HG03432 (cell line): ENCODE measurements around the gene XRN2.
A peak's percentile ranks its signal among the peaks of the same experiment; 100 is the strongest.

Source experiments
- ATAC-seq: cut with Tn5 transposase; IDR thresholded peaks from one replicate; pipeline ENCODE4 v1.9.1; 2021; ENCODE audit warnings: mild to moderate bottlenecking, moderate library complexity; ENCODE audit not compliant: unreplicated experiment

Gene XRN2

GRCh38 chr20:21301940-21302663 lies 1.0 kb upstream of the XRN2 start:
- ATAC-seq, result no peak

GRCh38 chr20:21302664-21303060 lies 469 bp upstream of the XRN2 start:
- ATAC-seq, result peak; percentile 36

- ATAC-seq, result peak; percentile 2
Observed at GRCh38 chr20:21303872-21304586, 898 bp downstream of the XRN2 start.

GRCh38 chr20:21308340-21308739 lies 5.2 kb downstream of the XRN2 start:
- ATAC-seq, result no peak

GRCh38 chr20:21309678-21310467 lies 6.7 kb downstream of the XRN2 start:
- no peak for ATAC-seq

GRCh38 chr20:21312813-21313474 lies 9.8 kb downstream of the XRN2 start:
- no peak for ATAC-seq

- peak; percentile 55 for ATAC-seq
Observed at GRCh38 chr20:21315138-21315537, 12.0 kb downstream of the XRN2 start.

GRCh38 chr20:21322083-21322710 lies 19.1 kb downstream of the XRN2 start:
- no peak for ATAC-seq

- ATAC-seq, result no peak
Observed at GRCh38 chr20:21322921-21323331, 19.8 kb downstream of the XRN2 start.

GRCh38 chr20:21323640-21324039 lies 20.5 kb downstream of the XRN2 start:
- no peak for ATAC-seq

GRCh38 chr20:21324126-21324525 lies 21.0 kb downstream of the XRN2 start:
- no peak for ATAC-seq

- ATAC-seq, result no peak
Observed at GRCh38 chr20:21325296-21325695, 22.2 kb downstream of the XRN2 start.

GRCh38 chr20:21326700-21327099 lies 23.6 kb downstream of the XRN2 start:
- no peak for ATAC-seq

GRCh38 chr20:21336455-21337151 lies 33.5 kb downstream of the XRN2 start:
- ATAC-seq, result no peak

- no peak for ATAC-seq
Observed at GRCh38 chr20:21338291-21338690, 35.2 kb downstream of the XRN2 start.

- ATAC-seq, result no peak
Observed at GRCh38 chr20:21339499-21339898, 36.4 kb downstream of the XRN2 start.

GRCh38 chr20:21340991-21341697 lies 38.0 kb downstream of the XRN2 start:
- ATAC-seq, result no peak

- ATAC-seq, result no peak
Observed at GRCh38 chr20:21342656-21343345, 39.7 kb downstream of the XRN2 start.
